WTC11 (cell line): ENCODE measurements around the gene PDLIM1. TPM values are rescaled to one million over a fixed set of nuclear protein-coding genes. Genes with fewer than 3 reads are reported as not detected.

Source experiments
- ATAC-seq: fragments of 200-7000 bp; cut with Tn5 transposase; 2 replicates; pipeline ENCODE4 v1.10.0; 2021; ENCODE audit warnings: mild to moderate bottlenecking, moderate library complexity
- CTCF ChIA-PET: fragments of 300-600 bp; sonication (Branson Sonifier 250); formaldehyde crosslinking; loops from one replicate; lab custom pipeline; 2021; ENCODE audit warnings: antibody characterized with exemption; lab: Charles Lee
- POLR2A ChIA-PET: fragments of 350-600 bp; sonication (Branson Sonifier 250); formaldehyde crosslinking; loops from one replicate; lab custom pipeline; 2021; ENCODE audit warnings: antibody characterized with exemption; lab: Charles Lee
- DNase-seq: peaks from one replicate; pipeline ENCODE4 v3.0.0; 2021; ENCODE audit warnings: low spot score
- H3K27ac Mint-ChIP-seq: 2 replicates; pipeline ENCODE4 v1.8.0; 2021; ENCODE audit warnings: mixed read lengths
- H3K27me3 Mint-ChIP-seq: 2 replicates; pipeline ENCODE4 v1.8.0; 2021; ENCODE audit warnings: low read depth, mild to moderate bottlenecking, moderate library complexity, mixed read lengths
- H3K36me3 Mint-ChIP-seq: 2 replicates; pipeline ENCODE4 v1.8.0; 2021; ENCODE audit warnings: mixed read lengths
- H3K4me1 Mint-ChIP-seq: 2 replicates; pipeline ENCODE4 v1.8.0; 2022; ENCODE audit warnings: mixed read lengths
- H3K4me3 Mint-ChIP-seq: 2 replicates; pipeline ENCODE4 v1.8.0; 2021; ENCODE audit warnings: mild to moderate bottlenecking, moderate library complexity, mixed read lengths
- H3K9me3 Mint-ChIP-seq: 2 replicates; pipeline ENCODE4 v1.8.0; 2021; ENCODE audit warnings: mixed read lengths
- ERG ChIP-seq: fragments of 250-450 bp; sonication (Bioruptor Pico); IDR thresholded peaks from 2 replicates; pipeline ENCODE4 v1.8.0; 2021; ENCODE audit warnings: mild to moderate bottlenecking
- FOXK1 ChIP-seq: sonication (generic); formaldehyde crosslinking; IDR thresholded peaks from 2 replicates; pipeline ENCODE4 v1.8.0; 2022; ENCODE audit warnings: mild to moderate bottlenecking, moderate library complexity, missing genetic modification reagents
- FOXP1 ChIP-seq: sonication (generic); formaldehyde crosslinking; IDR thresholded peaks from 2 replicates; pipeline ENCODE4 v1.8.0; 2022; ENCODE audit warnings: missing genetic modification reagents, mild to moderate bottlenecking, moderate library complexity, borderline replicate concordance
- GABPB1 ChIP-seq: sonication (generic); formaldehyde crosslinking; IDR thresholded peaks from 2 replicates; pipeline ENCODE4 v1.8.1; 2023; ENCODE audit warnings: mild to moderate bottlenecking, missing genetic modification reagents
- GTF2I ChIP-seq: fragments of 250-450 bp; sonication (Bioruptor Pico); conservative IDR thresholded peaks from 2 replicates; pipeline ENCODE4 v1.4.0; 2021; ENCODE audit warnings: mild to moderate bottlenecking
- MXD4 ChIP-seq: fragments of 250-450 bp; sonication (Bioruptor Pico); IDR thresholded peaks from 2 replicates; pipeline ENCODE4 v1.8.0; 2021; ENCODE audit warnings: mild to moderate bottlenecking, moderate library complexity, borderline replicate concordance
- MYBL2 ChIP-seq: sonication (generic); formaldehyde crosslinking; IDR thresholded peaks from 2 replicates; pipeline ENCODE4 v1.8.1; 2023; ENCODE audit warnings: mild to moderate bottlenecking, moderate library complexity, missing genetic modification reagents
- PREB ChIP-seq: sonication (generic); formaldehyde crosslinking; IDR thresholded peaks from 2 replicates; pipeline ENCODE4 v1.8.1; 2022; ENCODE audit warnings: mild to moderate bottlenecking, missing genetic modification reagents, moderate library complexity, borderline replicate concordance
- PRRX2 ChIP-seq: fragments of 250-450 bp; sonication (Bioruptor Pico); IDR thresholded peaks from 2 replicates; pipeline ENCODE4 v1.8.0; 2021; ENCODE audit warnings: mild to moderate bottlenecking
- SMAD4 ChIP-seq: sonication (generic); formaldehyde crosslinking; IDR thresholded peaks from 2 replicates; pipeline ENCODE4 v1.8.0; 2022; ENCODE audit warnings: mild to moderate bottlenecking, missing genetic modification reagents
- ZNF317 ChIP-seq: sonication (generic); formaldehyde crosslinking; IDR thresholded peaks from 2 replicates; pipeline ENCODE4 v1.8.1; 2023; ENCODE audit warnings: low read depth, mild to moderate bottlenecking, moderate library complexity, missing genetic modification reagents, borderline replicate concordance
- ZNF416 ChIP-seq: fragments of 250-450 bp; sonication (Bioruptor Pico); IDR thresholded peaks from 2 replicates; pipeline ENCODE4 v1.9.0; 2021; ENCODE audit warnings: mild to moderate bottlenecking, inconsistent platforms
- total RNA-seq: library from RNA; stranded (reverse); gene quantifications from 3 replicates; pipeline ENCODE4 v1.2.3, GENCODE V29; 2021
- TF ChIP-seq, protein P1 (sequence below): sonication (generic); formaldehyde crosslinking; IDR thresholded peaks from 2 replicates; pipeline ENCODE4 v1.8.1; 2022; ENCODE audit warnings: missing genetic modification reagents, borderline replicate concordance
- TF ChIP-seq, protein P2 (sequence below): sonication (generic); formaldehyde crosslinking; IDR thresholded peaks from 2 replicates; pipeline ENCODE4 v1.8.0; 2022; ENCODE audit warnings: missing genetic modification reagents
- TF ChIP-seq, protein P3 (sequence below): fragments of 250-450 bp; sonication (Bioruptor Pico); conservative IDR thresholded peaks from 2 replicates; pipeline ENCODE4 v1.9.0; 2021; ENCODE audit warnings: mild to moderate bottlenecking
- TF ChIP-seq, protein P4 (sequence below): sonication (generic); formaldehyde crosslinking; IDR thresholded peaks from 2 replicates; pipeline ENCODE4 v1.8.1; 2022; ENCODE audit warnings: low read depth, mild to moderate bottlenecking, moderate library complexity, missing genetic modification reagents, borderline replicate concordance
- TF ChIP-seq, protein P5 (sequence below): fragments of 250-450 bp; sonication (Bioruptor Pico); IDR thresholded peaks from 2 replicates; pipeline ENCODE4 v1.9.0; 2021; ENCODE audit warnings: moderate library complexity, mild to moderate bottlenecking, inconsistent platforms, borderline replicate concordance

Gene PDLIM1
- total RNA-seq, 1 experiment from 2014 or later: 223 TPM

GRCh38 chr10:95278061-95278988, 12.5 kb downstream of the PDLIM1 start:
- peak; percentile 89 for TF ChIP-seq GABPB1 (CRISPR knock-in tag)
- TF ChIP-seq ZNF317 (CRISPR knock-in tag): no peak
- TF ChIP-seq, protein P1, sequence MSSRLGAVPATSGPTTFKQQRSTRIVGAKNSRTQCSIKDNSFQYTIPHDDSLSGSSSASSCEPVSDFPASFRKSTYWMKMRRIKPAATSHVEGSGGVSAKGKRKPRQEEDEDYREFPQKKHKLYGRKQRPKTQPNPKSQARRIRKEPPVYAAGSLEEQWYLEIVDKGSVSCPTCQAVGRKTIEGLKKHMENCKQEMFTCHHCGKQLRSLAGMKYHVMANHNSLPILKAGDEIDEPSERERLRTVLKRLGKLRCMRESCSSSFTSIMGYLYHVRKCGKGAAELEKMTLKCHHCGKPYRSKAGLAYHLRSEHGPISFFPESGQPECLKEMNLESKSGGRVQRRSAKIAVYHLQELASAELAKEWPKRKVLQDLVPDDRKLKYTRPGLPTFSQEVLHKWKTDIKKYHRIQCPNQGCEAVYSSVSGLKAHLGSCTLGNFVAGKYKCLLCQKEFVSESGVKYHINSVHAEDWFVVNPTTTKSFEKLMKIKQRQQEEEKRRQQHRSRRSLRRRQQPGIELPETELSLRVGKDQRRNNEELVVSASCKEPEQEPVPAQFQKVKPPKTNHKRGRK: no peak
- no peak for TF ChIP-seq ZNF416 (CRISPR knock-in tag)
- TF ChIP-seq GTF2I (CRISPR knock-in tag): no peak
- Mint-ChIP-seq H3K27me3 (no peaks in the 10 kb centered on the region), H3K9me3 (peaks cover 6% of the 10 kb centered on the region; the same call in 1 of the 2 replicates), H3K27ac (peak overlapping the region; percentile 72), H3K36me3 (no peaks in the 10 kb centered on the region), H3K4me3 (no peak overlapping the region), H3K4me1 (peaks cover 76% of the 10 kb centered on the region)
- ChIA-PET POLR2A (interaction anchor here (1.2 to 1.3 kb wide), 2 partner anchors 17 to 96 kb away, joined by 3 read pairs; no protein-coding TSS in a partner anchor), CTCF (interaction anchor here (0.7 to 2.6 kb wide), 7 partner anchors 11 to 152 kb away, joined by 3 to 20 read pairs (median 4); no protein-coding TSS in a partner anchor)
- DNase-seq (no peak), ATAC-seq (peak; percentile 48)

DNA sequence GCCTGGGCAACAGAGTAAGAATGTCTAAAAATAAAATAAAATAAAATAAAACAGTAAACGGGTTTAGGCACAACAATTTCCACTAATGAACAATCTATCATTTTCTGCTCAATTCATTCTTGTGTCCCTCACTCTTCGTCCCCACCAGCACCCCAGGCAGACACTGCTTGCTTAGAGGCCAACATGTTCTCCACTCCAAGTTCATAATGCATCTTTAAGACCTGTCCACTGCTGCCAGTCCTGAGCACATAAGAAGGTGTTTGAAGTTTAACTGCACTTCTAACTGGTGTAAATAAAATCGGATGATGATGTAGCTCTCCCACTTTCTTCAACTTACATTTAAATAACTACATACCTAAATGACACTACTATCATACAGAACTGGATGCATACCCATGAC, 13.2 kb downstream of the PDLIM1 start:
- Mint-ChIP-seq H3K36me3 (no peaks in the 10 kb centered on the region), H3K27me3 (no peaks in the 10 kb centered on the region), H3K27ac (peak overlapping the region; percentile 19), H3K4me3 (no peak overlapping the region), H3K9me3 (peaks cover 6% of the 10 kb centered on the region; the same call in 1 of the 2 replicates), H3K4me1 (peaks cover 75% of the 10 kb centered on the region)
- no peak for DNase-seq
- TF ChIP-seq FOXP1 (CRISPR knock-in tag) (no peak), PREB (CRISPR knock-in tag) (no peak), MXD4 (CRISPR knock-in tag) (no peak), PRRX2 (CRISPR knock-in tag) (no peak)
- ATAC-seq: no peak
- POLR2A ChIA-PET: interaction anchor here (1.3 kb wide), 1 partner anchor 97 kb away, joined by 3 read pairs; no protein-coding TSS in a partner anchor
- CTCF ChIA-PET: interaction anchor here (1.4 to 2.6 kb wide), 6 partner anchors 12 to 153 kb away, joined by 3 to 20 read pairs (median 6); no protein-coding TSS in a partner anchor

GRCh38 chr10:95277201-95277570, 13.6 kb downstream of the PDLIM1 start:
- Mint-ChIP-seq H3K27me3 (no peaks in the 10 kb centered on the region), H3K9me3 (peaks cover 6% of the 10 kb centered on the region; the same call in 1 of the 2 replicates), H3K4me3 (no peak overlapping the region), H3K27ac (0 out of 2 replicates have a peak overlapping the region, but pooled peaks have one; percentile 13), H3K36me3 (no peaks in the 10 kb centered on the region), H3K4me1 (peaks cover 72% of the 10 kb centered on the region)
- ATAC-seq (no peak), DNase-seq (no peak)
- CTCF ChIA-PET: interaction anchor here (0.5 to 2.6 kb wide), 5 partner anchors 12 to 153 kb away, joined by 3 to 20 read pairs (median 5); no protein-coding TSS in a partner anchor
- POLR2A ChIA-PET: no interaction called here
- no peak for TF ChIP-seq MYBL2 (CRISPR knock-in tag)
- TF ChIP-seq, protein P2, sequence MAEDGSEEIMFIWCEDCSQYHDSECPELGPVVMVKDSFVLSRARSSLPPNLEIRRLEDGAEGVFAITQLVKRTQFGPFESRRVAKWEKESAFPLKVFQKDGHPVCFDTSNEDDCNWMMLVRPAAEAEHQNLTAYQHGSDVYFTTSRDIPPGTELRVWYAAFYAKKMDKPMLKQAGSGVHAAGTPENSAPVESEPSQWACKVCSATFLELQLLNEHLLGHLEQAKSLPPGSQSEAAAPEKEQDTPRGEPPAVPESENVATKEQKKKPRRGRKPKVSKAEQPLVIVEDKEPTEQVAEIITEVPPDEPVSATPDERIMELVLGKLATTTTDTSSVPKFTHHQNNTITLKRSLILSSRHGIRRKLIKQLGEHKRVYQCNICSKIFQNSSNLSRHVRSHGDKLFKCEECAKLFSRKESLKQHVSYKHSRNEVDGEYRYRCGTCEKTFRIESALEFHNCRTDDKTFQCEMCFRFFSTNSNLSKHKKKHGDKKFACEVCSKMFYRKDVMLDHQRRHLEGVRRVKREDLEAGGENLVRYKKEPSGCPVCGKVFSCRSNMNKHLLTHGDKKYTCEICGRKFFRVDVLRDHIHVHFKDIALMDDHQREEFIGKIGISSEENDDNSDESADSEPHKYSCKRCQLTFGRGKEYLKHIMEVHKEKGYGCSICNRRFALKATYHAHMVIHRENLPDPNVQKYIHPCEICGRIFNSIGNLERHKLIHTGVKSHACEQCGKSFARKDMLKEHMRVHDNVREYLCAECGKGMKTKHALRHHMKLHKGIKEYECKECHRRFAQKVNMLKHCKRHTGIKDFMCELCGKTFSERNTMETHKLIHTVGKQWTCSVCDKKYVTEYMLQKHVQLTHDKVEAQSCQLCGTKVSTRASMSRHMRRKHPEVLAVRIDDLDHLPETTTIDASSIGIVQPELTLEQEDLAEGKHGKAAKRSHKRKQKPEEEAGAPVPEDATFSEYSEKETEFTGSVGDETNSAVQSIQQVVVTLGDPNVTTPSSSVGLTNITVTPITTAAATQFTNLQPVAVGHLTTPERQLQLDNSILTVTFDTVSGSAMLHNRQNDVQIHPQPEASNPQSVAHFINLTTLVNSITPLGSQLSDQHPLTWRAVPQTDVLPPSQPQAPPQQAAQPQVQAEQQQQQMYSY (CRISPR knock-in tag): no peak
- TF ChIP-seq, protein P3, sequence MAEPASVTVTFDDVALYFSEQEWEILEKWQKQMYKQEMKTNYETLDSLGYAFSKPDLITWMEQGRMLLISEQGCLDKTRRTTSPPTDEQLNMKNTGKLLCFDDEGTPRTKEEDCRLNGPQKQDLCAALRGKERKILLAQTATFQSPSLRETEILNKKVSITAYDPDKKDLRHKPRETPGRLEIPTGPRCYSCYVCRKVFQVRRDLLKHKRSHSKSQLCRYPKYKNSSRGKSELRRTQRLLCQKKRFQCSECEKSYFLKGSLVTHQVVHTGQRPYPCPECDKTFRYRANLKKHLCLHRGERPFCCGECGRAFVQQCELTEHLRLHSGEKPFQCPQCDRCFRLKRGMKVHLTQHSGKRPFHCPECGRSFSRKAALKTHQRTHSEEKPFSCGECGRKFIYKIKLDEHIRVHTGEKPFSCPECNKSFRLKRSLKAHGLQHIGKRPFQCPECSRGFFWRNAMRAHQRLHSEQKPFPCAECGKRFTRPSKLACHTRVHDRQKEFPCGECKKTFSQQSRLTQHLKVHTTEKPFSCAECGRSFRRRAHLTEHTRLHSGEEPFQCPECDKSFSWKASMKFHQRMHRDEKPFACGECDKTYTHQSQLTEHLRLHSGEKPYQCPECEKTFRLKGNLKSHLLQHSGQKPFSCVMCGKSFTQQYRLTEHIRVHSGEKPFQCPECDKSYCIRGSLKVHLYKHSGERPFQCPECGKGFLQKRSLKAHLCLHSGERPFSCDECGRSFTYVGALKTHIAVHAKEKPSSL (CRISPR knock-in tag): no peak
- TF ChIP-seq, protein P4, sequence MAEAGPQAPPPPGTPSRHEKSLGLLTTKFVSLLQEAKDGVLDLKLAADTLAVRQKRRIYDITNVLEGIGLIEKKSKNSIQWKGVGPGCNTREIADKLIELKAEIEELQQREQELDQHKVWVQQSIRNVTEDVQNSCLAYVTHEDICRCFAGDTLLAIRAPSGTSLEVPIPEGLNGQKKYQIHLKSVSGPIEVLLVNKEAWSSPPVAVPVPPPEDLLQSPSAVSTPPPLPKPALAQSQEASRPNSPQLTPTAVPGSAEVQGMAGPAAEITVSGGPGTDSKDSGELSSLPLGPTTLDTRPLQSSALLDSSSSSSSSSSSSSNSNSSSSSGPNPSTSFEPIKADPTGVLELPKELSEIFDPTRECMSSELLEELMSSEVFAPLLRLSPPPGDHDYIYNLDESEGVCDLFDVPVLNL: no peak
- no peak for TF ChIP-seq ERG (CRISPR knock-in tag)
- no peak for TF ChIP-seq SMAD4 (CRISPR knock-in tag)
- TF ChIP-seq, protein P5, sequence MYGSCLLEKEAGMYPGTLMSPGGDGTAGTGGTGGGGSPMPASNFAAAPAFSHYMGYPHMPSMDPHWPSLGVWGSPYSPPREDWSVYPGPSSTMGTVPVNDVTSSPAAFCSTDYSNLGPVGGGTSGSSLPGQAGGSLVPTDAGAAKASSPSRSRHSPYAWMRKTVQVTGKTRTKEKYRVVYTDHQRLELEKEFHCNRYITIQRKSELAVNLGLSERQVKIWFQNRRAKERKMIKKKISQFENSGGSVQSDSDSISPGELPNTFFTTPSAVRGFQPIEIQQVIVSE: no peak
- TF ChIP-seq FOXK1 (CRISPR knock-in tag): no peak
